ENCODE data around the gene MICU2.
A peak's percentile ranks its signal among the peaks of the same experiment; 100 is the strongest.

Gene MICU2

GRCh38 chr13:21603531-21604448, at the start of gene MICU2:
Gene MICU2 (minus strand): TSS chr13:21604170. CDS start chr13:21604148, 22 bp downstream.
- peak; percentile 93 for DNase-seq

- no peak for DNase-seq
Observed at GRCh38 chr13:21641629-21642028, 37.7 kb upstream of the MICU2 start.

- peak; percentile 94 for DNase-seq
Observed at GRCh38 chr13:21639561-21639960, 35.6 kb upstream of the MICU2 start.

- peak; percentile 24 for DNase-seq
Observed at GRCh38 chr13:21638319-21639282, 34.6 kb upstream of the MICU2 start.

- DNase-seq = peak; percentile 95
Observed at GRCh38 chr13:21637296-21637695, 33.3 kb upstream of the MICU2 start.

GRCh38 chr13:21636656-21637055, 32.7 kb upstream of the MICU2 start:
- peak; percentile 75 for DNase-seq

GRCh38 chr13:21632196-21632595, 28.2 kb upstream of the MICU2 start:
- peak; percentile 8 for DNase-seq

- DNase-seq = peak; percentile 65
Observed at GRCh38 chr13:21625366-21625765, 21.4 kb upstream of the MICU2 start.

GRCh38 chr13:21620861-21621260, 16.9 kb upstream of the MICU2 start:
- no peak for DNase-seq

GRCh38 chr13:21619633-21620220, 15.8 kb upstream of the MICU2 start:
- DNase-seq = no peak

- DNase-seq = no peak
Observed at GRCh38 chr13:21616880-21617279, 12.9 kb upstream of the MICU2 start.

GRCh38 chr13:21616205-21616866, 12.4 kb upstream of the MICU2 start:
- no peak for DNase-seq

- DNase-seq = peak; percentile 1
Observed at GRCh38 chr13:21615427-21615826, 11.5 kb upstream of the MICU2 start.

- DNase-seq = no peak
Observed at GRCh38 chr13:21613791-21614190, 9.8 kb upstream of the MICU2 start.

- no peak for DNase-seq
Observed at GRCh38 chr13:21611385-21611784, 7.4 kb upstream of the MICU2 start.

- no peak for DNase-seq
Observed at GRCh38 chr13:21610687-21611086, 6.7 kb upstream of the MICU2 start.

GRCh38 chr13:21608961-21609360, 5.0 kb upstream of the MICU2 start:
- no peak for DNase-seq

- DNase-seq = no peak
Observed at GRCh38 chr13:21606796-21607195, 2.8 kb upstream of the MICU2 start.

GRCh38 chr13:21606251-21606650, 2.3 kb upstream of the MICU2 start:
- DNase-seq = no peak

- DNase-seq = no peak
Observed at GRCh38 chr13:21596722-21597121, 7.2 kb downstream of the MICU2 start.

- DNase-seq = no peak
Observed at GRCh38 chr13:21595546-21595822, 8.5 kb downstream of the MICU2 start.

GRCh38 chr13:21594715-21595545, 9.0 kb downstream of the MICU2 start:
- no peak for DNase-seq
